Spleen (tissue), 11 donors: ENCODE data around the gene AARS1. TPM values are rescaled to one million over a fixed set of nuclear protein-coding genes. Genes with fewer than 3 reads are reported as not detected.
"Not testable (repeated sequence)": the region's sequence is repeated elsewhere in the genome, so short reads cannot be mapped to it uniquely, and the experiment has no call there.

ENCODE experiments used
- DNase-seq: peaks from one replicate; pipeline ENCODE4 v3.0.0-alpha.2; 2020
- H3K27ac ChIP-seq, 8 donors: fragments of 200-600 bp; sonication (generic) in 7 of 8; 1 replicate in 4 of 8; 2 replicates in 4 of 8; pipeline versions ENCODE4 v1.5.0 to v1.8.0; 2016 to 2021; ENCODE audit warnings: inconsistent platforms in 4 of 8, mild to moderate bottlenecking in 4 of 8, moderate library complexity in 1 of 8
- H3K27me3 ChIP-seq, 7 donors: fragments of 200-600 bp; sonication (generic) in 6 of 7; replicated peaks in 1 of 7; 1 replicate in 4 of 7; 2 replicates in 3 of 7; pipeline versions ENCODE4 v1.5.0 to v1.8.0; 2016 to 2021; ENCODE audit warnings: inconsistent platforms in 3 of 7, mild to moderate bottlenecking in 1 of 7
- H3K36me3 ChIP-seq, 6 donors: fragments of 200-600 bp; sonication (generic) in 5 of 6; 1 replicate in 4 of 6; 2 replicates in 2 of 6; pipeline versions ENCODE4 v1.5.0 to v1.8.0; 2016 to 2021; ENCODE audit warnings: inconsistent platforms in 2 of 6
- H3K4me1 ChIP-seq, 6 donors: fragments of 200-600 bp; sonication (generic) in 5 of 6; 1 replicate in 3 of 6; 2 replicates in 3 of 6; pipeline versions ENCODE4 v1.5.0 to v1.8.0; 2016 to 2021; ENCODE audit warnings: inconsistent platforms in 3 of 6
- H3K4me3 ChIP-seq, 8 donors: fragments of 200-600 bp; sonication (generic) in 7 of 8; 1 replicate in 4 of 8; 2 replicates in 4 of 8; pipeline versions ENCODE4 v1.5.0 to v1.8.0; 2016 to 2021; ENCODE audit warnings: inconsistent platforms in 4 of 8, mild to moderate bottlenecking in 4 of 8, moderate library complexity in 2 of 8
- H3K9me3 ChIP-seq, 8 donors: fragments of 200-600 bp; sonication (generic) in 7 of 8; 1 replicate in 4 of 8; 2 replicates in 4 of 8; pipeline versions ENCODE4 v1.5.0 to v1.8.0; 2016 to 2021; ENCODE audit warnings: inconsistent platforms in 4 of 8
- WGBS, 5 donors: extraction: QIAGEN DNeasy Blood & Tissue Kit in 3 of 5; methylation state at CpG; one replicate each; pipeline versions ENCODE4 v1.1.5 to v1.1.7; 2013 to 2018; 5-methylcytosine and 5-hydroxymethylcytosine counted together
- intact Hi-C: fragments of 100-400 bp; cut with DNase I; formaldehyde crosslinking; loops from one replicate; pipeline ENCODE4 v1.15.0; 2023; ENCODE audit warnings: low total_unique reads
- polyA plus RNA-seq, 3 donors: library from polyadenylated mRNA; stranded (reverse); fragments of 200-250 nt; gene quantifications; one replicate each; pipeline ENCODE4 v1.2.1, GENCODE V29; 2013
- total RNA-seq, 7 donors: library from RNA; depleted of rRNA in 3 of 7; stranded (reverse); fragments of >200 nt in 3 of 7; fragmentation: NEBNext Ultra II Directional in 4 of 7; extraction: Animal tissue kit (Norgen Biotek cat#: 25700) in 4 of 7; gene quantifications; one replicate each; pipeline versions ENCODE4 v1.1.0 to v1.2.1, GENCODE V29; 2016 to 2021
- donor health status: healthy with polysubstance abuse.
- donor health status: DM: no; HTN: no; CAD: no; lungs with moderate emphysema.
- donor health status: DM: no; HTN: no; CAD: no.
- donor health status: Bipolar disorder and iron deficiency.
- donor health status: healthy.
- donor health status: DM: no; HTN: no; CAD: no.
- donor health status: DM: yes; HTN: yes; CAD: no.

The AARS1 gene
- total and polyA plus RNA-seq, 10 donors, result 15.4 to 80.9 (median 48.8) TPM

DNA sequence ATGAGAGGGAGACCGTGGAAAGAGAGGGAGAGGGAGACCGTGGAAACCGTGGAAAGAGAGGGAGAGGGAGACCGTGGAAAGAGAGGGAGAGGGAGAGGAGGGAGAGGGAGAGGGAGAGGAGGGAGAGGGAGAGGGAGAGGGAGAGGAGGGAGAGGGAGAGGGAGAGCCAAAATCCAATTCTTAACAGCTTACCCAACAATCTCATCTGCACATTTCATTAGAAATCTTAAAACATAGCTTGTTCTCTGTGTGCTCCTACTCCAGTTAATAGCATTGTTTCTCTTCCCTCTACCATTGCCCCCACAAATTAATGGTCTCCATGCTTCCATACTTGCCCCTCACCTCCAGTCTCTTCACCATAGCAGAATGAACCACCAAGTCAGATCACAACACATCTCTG lies 63.9 kb downstream of the AARS1 start:
- H3K4me3 ChIP-seq, H3K4me1 ChIP-seq, H3K9me3 ChIP-seq, H3K27me3 ChIP-seq, H3K27ac ChIP-seq, intact Hi-C loops, DNase-seq: not testable (repeated sequence)
- H3K36me3 ChIP-seq, result peaks cover 0 to 83% (median 24%) of the 10 kb centered on the region in 6 donors
- 94 to 100% (median 96%) methylated on average over 3 to 4 of the region's 4 CpGs; no CpG with 5 or more reads in 1 of the 5 donors for WGBS, 5 donors

DNA sequence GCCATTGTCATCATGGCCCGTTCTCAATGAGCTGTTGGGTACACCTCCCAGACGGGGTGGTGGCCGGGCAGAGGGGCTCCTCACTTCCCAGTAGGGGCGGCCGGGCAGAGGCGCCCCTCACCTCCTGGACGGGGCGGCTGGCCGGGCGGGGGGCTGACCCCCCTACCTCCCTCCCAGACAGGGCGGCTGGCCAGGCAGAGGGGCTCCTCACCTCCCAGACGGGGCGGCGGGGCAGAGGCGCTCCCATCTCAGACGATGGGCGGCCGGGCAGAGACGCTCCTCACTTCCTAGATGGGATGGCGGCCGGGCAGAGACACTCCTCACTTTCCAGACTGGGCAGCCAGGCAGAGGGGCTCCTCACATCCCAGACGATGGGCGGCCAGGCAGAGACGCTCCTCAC lies 64.7 kb downstream of the AARS1 start:
- H3K4me1 ChIP-seq, intact Hi-C loops, DNase-seq, H3K27ac ChIP-seq, H3K4me3 ChIP-seq, H3K9me3 ChIP-seq, H3K27me3 ChIP-seq: not testable (repeated sequence)
- H3K36me3 ChIP-seq, result peaks cover 0 to 85% (median 26%) of the 10 kb centered on the region in 6 donors
- WGBS, 5 donors, result 94 to 98% (median 96%) methylated on average over 9 to 20 of the region's 24 CpGs

DNA sequence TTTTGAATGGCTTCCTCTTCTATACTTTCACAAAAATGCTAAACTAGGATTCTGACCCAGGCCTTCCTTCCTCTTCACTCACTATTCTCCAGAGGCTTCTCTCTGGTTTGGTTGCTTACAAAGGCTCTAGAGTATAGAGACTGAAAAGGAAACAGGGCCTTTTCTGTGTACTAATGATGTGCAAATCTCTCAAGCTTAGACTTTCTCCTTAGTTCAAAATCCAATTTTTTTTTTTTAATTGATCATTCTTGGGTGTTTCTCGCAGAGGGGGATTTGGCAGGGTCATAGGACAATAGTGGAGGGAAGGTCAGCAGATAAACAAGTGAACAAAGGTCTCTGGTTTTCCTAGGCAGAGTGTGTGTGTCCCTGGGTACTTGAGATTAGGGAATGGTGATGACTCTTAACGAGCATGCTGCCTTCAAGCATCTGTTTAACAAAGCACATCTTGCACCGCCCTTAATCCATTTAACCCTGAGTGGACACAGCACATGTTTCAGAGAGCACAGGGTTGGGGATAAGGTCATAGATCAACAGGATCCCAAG lies 65.3 kb downstream of the AARS1 start:
- peaks cover 0 to 86% (median 27%) of the 10 kb centered on the region in 6 donors for H3K36me3 ChIP-seq
- H3K9me3 ChIP-seq, H3K27ac ChIP-seq, H3K4me3 ChIP-seq, intact Hi-C loops, H3K27me3 ChIP-seq, DNase-seq, H3K4me1 ChIP-seq: not testable (repeated sequence)
- 68 to 88% (median 72%) methylated on average over 1 of the region's 3 CpGs for WGBS, 5 donors

DNA sequence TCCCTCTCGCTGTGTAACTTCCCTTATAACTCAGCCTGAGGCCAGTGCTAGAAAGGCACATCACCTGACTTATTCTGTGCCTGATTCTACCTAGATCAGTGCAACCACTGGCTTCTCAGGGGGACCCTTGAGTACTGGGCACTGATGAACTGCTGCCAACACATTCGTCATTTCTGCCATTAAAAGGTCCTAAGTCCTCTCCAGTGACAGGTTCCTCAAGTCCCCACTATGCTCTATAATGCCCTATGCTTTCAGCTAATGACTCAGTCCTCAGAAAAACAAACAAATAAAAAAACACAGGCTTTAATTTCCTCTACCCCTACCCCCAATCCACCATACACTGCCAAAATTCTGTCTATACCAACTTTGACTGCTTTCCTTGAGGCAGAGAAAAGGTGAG lies 66.1 kb downstream of the AARS1 start:
- WGBS, 5 donors, result 67 to 100% (median 83%) methylated on average over 1 of the region's 2 CpGs
- H3K9me3 ChIP-seq, H3K27me3 ChIP-seq, H3K4me1 ChIP-seq, DNase-seq, intact Hi-C loops, H3K27ac ChIP-seq, H3K4me3 ChIP-seq: not testable (repeated sequence)
- H3K36me3 ChIP-seq, result peaks cover 0 to 86% (median 26%) of the 10 kb centered on the region in 6 donors

GRCh38 chr16:70222574-70222973 lies 66.7 kb downstream of the AARS1 start:
- peaks cover 0 to 83% (median 22%) of the 10 kb centered on the region in 6 donors for H3K36me3 ChIP-seq
- H3K27me3 ChIP-seq, H3K4me3 ChIP-seq, intact Hi-C loops, H3K4me1 ChIP-seq, H3K9me3 ChIP-seq, H3K27ac ChIP-seq, DNase-seq: not testable (repeated sequence)
- WGBS, 5 donors, result 22 to 73% (median 53%) methylated on average over 1 to 2 of the region's 2 CpGs

DNA sequence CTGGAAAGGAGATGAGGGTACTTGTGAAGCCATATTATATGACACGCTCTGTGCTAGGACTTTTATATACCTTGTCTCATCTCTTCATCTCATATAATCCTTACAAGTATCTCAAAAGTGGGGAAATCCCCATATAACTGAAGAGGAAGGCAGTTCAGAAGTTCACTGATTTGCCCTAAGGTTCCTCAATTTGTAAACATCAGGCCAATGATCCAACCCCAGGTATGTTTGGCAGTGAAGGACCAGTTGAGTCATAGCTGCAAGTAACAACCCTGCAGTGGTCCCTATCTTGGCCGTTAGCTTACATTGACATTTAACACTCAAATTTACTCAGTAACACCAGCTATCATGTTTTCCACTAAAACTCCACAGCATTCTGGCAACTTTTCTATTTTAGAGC lies 70.7 kb downstream of the AARS1 start:
- H3K4me1 ChIP-seq, H3K9me3 ChIP-seq, H3K4me3 ChIP-seq, DNase-seq, H3K27ac ChIP-seq, intact Hi-C loops, H3K27me3 ChIP-seq: not testable (repeated sequence)
- H3K36me3 ChIP-seq, result peaks cover 0 to 71% (median 12%) of the 10 kb centered on the region in 6 donors
- 83 to 94% (median 89%) methylated on average over 2 of the region's 2 CpGs for WGBS, 5 donors

DNA sequence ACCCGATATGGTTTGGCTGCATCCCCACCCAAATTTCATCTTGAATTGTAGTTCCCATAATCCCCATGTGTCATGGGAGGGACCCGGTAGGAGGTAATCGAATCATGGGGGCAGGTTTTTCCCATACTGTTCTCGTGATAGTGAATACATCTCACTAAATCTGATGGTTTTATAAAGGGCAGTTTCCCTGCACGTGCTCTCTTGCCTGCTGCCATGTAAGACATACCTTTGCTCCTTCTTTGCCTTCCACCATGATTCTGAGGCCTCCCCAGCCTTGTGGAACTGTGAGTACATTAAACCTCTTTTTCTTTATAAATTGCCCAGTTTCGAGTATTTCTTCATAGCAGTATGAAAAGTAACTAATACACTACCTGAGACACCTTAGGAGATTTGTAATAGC lies 82.9 kb downstream of the AARS1 start:
- H3K4me1 ChIP-seq, intact Hi-C loops, H3K27ac ChIP-seq, H3K9me3 ChIP-seq, H3K27me3 ChIP-seq, DNase-seq, H3K4me3 ChIP-seq: not testable (repeated sequence)
- 95 to 97% (median 96%) methylated on average over 4 to 6 of the region's 6 CpGs for WGBS, 5 donors
- peaks cover 0 to 18% (median 0%) of the 10 kb centered on the region in 6 donors for H3K36me3 ChIP-seq

- H3K4me3 ChIP-seq, H3K9me3 ChIP-seq, DNase-seq, H3K4me1 ChIP-seq, H3K27ac ChIP-seq, intact Hi-C loops, H3K27me3 ChIP-seq: not testable (repeated sequence)
- WGBS, 5 donors, result 89 to 97% (median 95%) methylated on average over 7 to 41 of the region's 46 CpGs
- peaks cover 0 to 18% (median 0%) of the 10 kb centered on the region in 6 donors for H3K36me3 ChIP-seq
Measured at GRCh38 chr16:70204668-70205405, 84.5 kb downstream of the AARS1 start.

- intact Hi-C loops, H3K4me3 ChIP-seq, DNase-seq, H3K4me1 ChIP-seq, H3K27me3 ChIP-seq, H3K27ac ChIP-seq, H3K9me3 ChIP-seq: not testable (repeated sequence)
- H3K36me3 ChIP-seq, result peaks cover 0 to 18% (median 0%) of the 10 kb centered on the region in 6 donors
- 90 to 98% (median 96%) methylated on average over 2 to 18 of the region's 29 CpGs for WGBS, 5 donors
Measured at GRCh38 chr16:70204010-70204409, 85.3 kb downstream of the AARS1 start.

- H3K27me3 ChIP-seq, H3K4me3 ChIP-seq, H3K4me1 ChIP-seq, DNase-seq, H3K27ac ChIP-seq, intact Hi-C loops, H3K9me3 ChIP-seq: not testable (repeated sequence)
- WGBS, 5 donors, result 80 to 93% (median 86%) methylated on average over 3 to 6 of the region's 7 CpGs
- H3K36me3 ChIP-seq, result peaks cover 0 to 16% (median 0%) of the 10 kb centered on the region in 6 donors
Measured at GRCh38 chr16:70203508-70203907, 85.8 kb downstream of the AARS1 start.
